Body of pancreas (tissue), 4 donors: Measurements from ENCODE around the gene SCGB1A1. TPM values are rescaled to one million over a fixed set of nuclear protein-coding genes. Genes with fewer than 3 reads are reported as not detected.

ENCODE experiments used
- ATAC-seq: fragments of 150-250 bp; one replicate; pipeline ENCODE4 v1.9.1; 2016
- DNase-seq, 4 donors: peaks; one replicate each; pipeline ENCODE4 v3.0.0-alpha.2; 2019
- H3K27ac ChIP-seq, 4 donors: fragments of 200-600 bp; sonication (generic); 1 replicate in 3 of 4; 2 replicates in 1 of 4; pipeline versions ENCODE4 v1.5.1 to v1.6.1; 2016 to 2019; ENCODE audit warnings: mild to moderate bottlenecking in 1 of 4, mixed read lengths in 1 of 4, moderate library complexity in 1 of 4
- H3K27me3 ChIP-seq, 2 donors: fragments of 200-600 bp; sonication (generic); one replicate each; pipeline ENCODE4 v1.6.0; 2016; ENCODE audit warnings: mild to moderate bottlenecking in 1 of 2
- H3K36me3 ChIP-seq, 2 donors: fragments of 200-600 bp; sonication (generic); replicated peaks in 1 of 2; 2 replicates each; pipeline ENCODE4 v1.5.1; 2016; ENCODE audit warnings: low read depth in 2 of 2; ENCODE audit not compliant: insufficient read depth in 1 of 2
- H3K4me1 ChIP-seq: fragments of 200-600 bp; sonication (generic); one replicate; pipeline ENCODE4 v1.6.0; 2016
- H3K4me3 ChIP-seq, 2 donors: fragments of 200-600 bp; sonication (generic); 1 replicate in 1 of 2; 2 replicates in 1 of 2; pipeline ENCODE4 v1.5.1; 2016 to 2019
- H3K9me3 ChIP-seq, 3 donors: fragments of 200-600 bp; sonication (generic); 1 replicate in 2 of 3; 2 replicates in 1 of 3; pipeline ENCODE4 v1.5.1; 2016
- POLR2A ChIP-seq, 3 donors: fragments of 450-650 bp; IDR thresholded peaks; one replicate each; pipeline ENCODE4 v1.6.1; 2016; ENCODE audit warnings: antibody characterized with exemption in 3 of 3, mild to moderate bottlenecking in 2 of 3
- WGBS, 2 donors: methylation state at CpG; one replicate each; pipeline ENCODE4 v1.1.5; 2017; 5-methylcytosine and 5-hydroxymethylcytosine counted together
- intact Hi-C: fragments of 100-400 bp; cut with DNase I; formaldehyde crosslinking; loops from one replicate; pipeline ENCODE4 v1.15.1; 2023
- total RNA-seq, 2 donors: library from RNA; depleted of rRNA; stranded (reverse); fragments of >200 nt; gene quantifications; one replicate each; pipeline ENCODE4 v1.1.0, GENCODE V29; 2016
- TF ChIP-seq, protein P1 (sequence below), 7 experiments: fragments of 450-650 bp in 4 of 7; fragments of 200-600 bp in 3 of 7; sonication (generic) in 3 of 7; IDR thresholded peaks; one replicate each; pipeline ENCODE4 v1.5.1; 2016 to 2019; ENCODE audit warnings: antibody characterized with exemption in 7 of 7

The SCGB1A1 gene
- total RNA-seq, 2 donors from 2014 or later: not detected

DNA sequence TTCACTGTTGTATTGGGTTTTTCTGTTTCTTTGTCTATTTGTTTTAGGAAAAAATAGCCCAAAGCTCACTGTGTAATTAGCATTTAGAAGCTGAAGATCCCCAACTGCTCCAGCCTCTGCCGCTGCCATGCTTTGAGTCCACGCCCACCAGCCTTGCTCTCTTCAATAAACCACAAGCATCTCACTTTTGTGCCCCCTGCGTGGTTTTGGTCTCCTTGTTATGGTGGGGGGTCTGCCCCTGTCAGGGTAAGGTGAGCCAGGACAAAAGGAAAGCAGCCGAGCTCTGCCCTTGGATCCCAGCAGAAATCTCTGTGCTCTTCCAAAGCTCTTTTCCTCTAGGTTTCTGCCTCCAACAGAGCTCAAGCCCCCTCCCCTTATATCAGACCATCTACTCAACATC, 4.2 kb downstream of the SCGB1A1 start:
- 69 to 70% methylated on average over 4 of the region's 4 CpGs for WGBS, 2 donors
- no peak for ATAC-seq
- Histone ChIP-seq H3K27ac (no peak overlapping the region), H3K4me1 (peaks cover 27% of the 10 kb centered on the region), H3K27me3 (no peaks in the 10 kb centered on the region), H3K4me3 (no peak overlapping the region), H3K9me3 (no peaks in the 10 kb centered on the region), H3K36me3 (no peaks in the 10 kb centered on the region)
- intact Hi-C loops: no loop called here
- DNase-seq: no peak
- TF ChIP-seq, protein P1, sequence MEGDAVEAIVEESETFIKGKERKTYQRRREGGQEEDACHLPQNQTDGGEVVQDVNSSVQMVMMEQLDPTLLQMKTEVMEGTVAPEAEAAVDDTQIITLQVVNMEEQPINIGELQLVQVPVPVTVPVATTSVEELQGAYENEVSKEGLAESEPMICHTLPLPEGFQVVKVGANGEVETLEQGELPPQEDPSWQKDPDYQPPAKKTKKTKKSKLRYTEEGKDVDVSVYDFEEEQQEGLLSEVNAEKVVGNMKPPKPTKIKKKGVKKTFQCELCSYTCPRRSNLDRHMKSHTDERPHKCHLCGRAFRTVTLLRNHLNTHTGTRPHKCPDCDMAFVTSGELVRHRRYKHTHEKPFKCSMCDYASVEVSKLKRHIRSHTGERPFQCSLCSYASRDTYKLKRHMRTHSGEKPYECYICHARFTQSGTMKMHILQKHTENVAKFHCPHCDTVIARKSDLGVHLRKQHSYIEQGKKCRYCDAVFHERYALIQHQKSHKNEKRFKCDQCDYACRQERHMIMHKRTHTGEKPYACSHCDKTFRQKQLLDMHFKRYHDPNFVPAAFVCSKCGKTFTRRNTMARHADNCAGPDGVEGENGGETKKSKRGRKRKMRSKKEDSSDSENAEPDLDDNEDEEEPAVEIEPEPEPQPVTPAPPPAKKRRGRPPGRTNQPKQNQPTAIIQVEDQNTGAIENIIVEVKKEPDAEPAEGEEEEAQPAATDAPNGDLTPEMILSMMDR (IDR thresholded peaks at IDR 0.05): no peak
- no peak for TF ChIP-seq POLR2A (IDR thresholded peaks at IDR 0.05)

DNA sequence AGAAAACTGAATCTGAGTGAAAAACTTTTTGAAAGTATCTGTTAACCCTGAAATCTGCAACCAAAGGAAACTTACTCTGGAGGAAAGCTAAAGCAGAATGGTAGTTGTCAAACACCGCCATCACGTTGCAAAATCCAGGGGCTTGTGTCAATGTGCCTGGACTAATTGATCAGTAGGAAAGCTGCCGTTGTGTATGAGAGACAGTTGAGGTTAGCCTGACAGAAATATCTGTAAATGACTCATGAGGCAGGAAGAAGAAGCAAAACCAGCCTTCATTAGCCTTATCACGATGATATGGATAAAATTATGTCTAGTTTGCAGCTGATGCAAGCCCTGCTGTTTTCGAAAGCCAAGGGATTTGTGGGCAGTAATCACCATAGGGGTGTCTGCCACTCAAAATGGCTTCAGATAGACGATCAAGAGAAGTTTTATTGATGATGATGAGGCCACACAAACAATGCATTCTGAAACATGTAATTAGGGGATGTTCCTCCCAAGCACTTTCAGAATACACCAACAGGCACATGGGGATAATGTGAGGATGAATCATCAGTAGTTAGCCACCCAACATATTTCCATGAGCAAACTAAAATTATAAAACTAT, 8.9 kb downstream of the SCGB1A1 start:
- ATAC-seq (no peak), DNase-seq (no peak)
- intact Hi-C loops: loop anchor here (5.0 kb wide), 1 partner anchor 115 kb away; no protein-coding TSS in a partner anchor
- H3K4me1 ChIP-seq: peaks cover 35% of the 10 kb centered on the region
- no peaks in the 10 kb centered on the region for H3K36me3 ChIP-seq
- peak overlapping the region in 3 of 4 donors; percentile 26 to 58 (median 41) for H3K27ac ChIP-seq
- H3K4me3 ChIP-seq: no peak overlapping the region
- no peak for TF ChIP-seq POLR2A (IDR thresholded peaks at IDR 0.05)
- TF ChIP-seq, protein P1 (IDR thresholded peaks at IDR 0.05): no peak
- 45% methylated on average over 6 of the region's 6 CpGs for WGBS, 2 donors
- no peaks in the 10 kb centered on the region for H3K9me3 ChIP-seq
- H3K27me3 ChIP-seq: no peaks in the 10 kb centered on the region

DNA sequence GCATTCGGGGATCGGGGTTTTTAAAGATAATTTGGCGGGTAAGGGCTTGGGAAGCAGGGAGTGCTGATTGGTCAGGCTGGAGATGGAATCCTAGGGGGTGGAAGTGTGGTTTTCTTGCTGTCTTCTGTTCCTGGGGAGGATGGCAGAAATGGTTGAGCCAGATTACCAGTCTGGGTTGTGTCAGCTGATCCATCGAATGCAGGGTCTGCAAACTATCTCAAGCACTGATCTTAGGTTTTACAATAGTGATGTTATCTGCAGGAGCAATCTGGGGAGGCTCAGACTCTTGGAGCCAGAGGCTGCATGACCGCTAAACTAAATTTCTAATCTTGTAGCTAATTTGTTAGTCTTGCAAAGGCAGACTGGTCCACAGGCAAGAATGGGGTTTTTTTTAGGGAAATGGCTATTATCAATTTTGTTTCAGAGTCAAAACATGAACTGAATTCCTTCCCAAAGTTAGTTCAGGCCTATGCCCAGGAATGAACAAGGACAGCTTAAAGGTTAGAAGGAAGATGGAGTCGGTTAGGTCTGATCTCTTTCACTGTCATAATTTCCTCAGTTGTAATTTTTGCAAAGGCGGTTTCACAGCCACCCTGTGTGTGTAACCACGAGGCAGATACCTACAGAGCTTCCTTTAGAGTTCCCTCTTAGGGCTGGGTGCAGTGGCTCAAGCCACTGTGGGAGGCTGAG, 10.2 kb downstream of the SCGB1A1 start:
- Histone ChIP-seq H3K4me3 (no peak overlapping the region), H3K27ac (no peak overlapping the region), H3K27me3 (no peaks in the 10 kb centered on the region), H3K9me3 (no peaks in the 10 kb centered on the region), H3K36me3 (no peaks in the 10 kb centered on the region), H3K4me1 (peaks cover 47% of the 10 kb centered on the region)
- TF ChIP-seq, protein P1 (IDR thresholded peaks at IDR 0.05): no peak
- no peak for TF ChIP-seq POLR2A (IDR thresholded peaks at IDR 0.05)
- DNase-seq (no peak), ATAC-seq (no peak)
- 61 to 73% methylated on average over 8 of the region's 8 CpGs for WGBS, 2 donors
- intact Hi-C loops: loop anchor here (5.0 kb wide), 1 partner anchor 113 kb away; no protein-coding TSS in a partner anchor

DNA sequence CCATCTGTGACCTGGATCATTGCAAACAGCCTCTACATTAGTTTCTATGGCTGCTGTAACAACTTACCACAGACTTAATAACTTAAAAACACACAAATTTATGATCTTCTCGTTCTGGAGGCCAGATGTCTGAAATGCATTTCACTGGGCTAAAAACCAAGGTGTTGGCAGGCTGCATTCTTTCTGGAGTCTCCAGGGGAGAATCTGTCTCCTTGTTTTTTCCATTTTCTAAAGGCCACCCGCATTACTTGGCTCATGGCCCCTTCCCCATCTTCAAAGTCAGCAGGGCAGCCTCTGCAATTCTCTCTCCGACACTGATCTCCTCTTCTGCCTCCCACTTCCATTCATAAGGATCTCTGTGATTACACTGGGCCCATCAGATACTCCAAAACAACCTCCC, 11.6 kb downstream of the SCGB1A1 start:
- H3K36me3 ChIP-seq: no peaks in the 10 kb centered on the region
- H3K4me3 ChIP-seq: no peak overlapping the region
- no peak for ATAC-seq
- intact Hi-C loops: no loop called here
- no peaks in the 10 kb centered on the region for H3K27me3 ChIP-seq
- H3K9me3 ChIP-seq: no peaks in the 10 kb centered on the region
- 69 to 76% methylated on average over 3 of the region's 3 CpGs for WGBS, 2 donors
- peaks cover 39% of the 10 kb centered on the region for H3K4me1 ChIP-seq
- DNase-seq: no peak
- H3K27ac ChIP-seq: no peak overlapping the region
- TF ChIP-seq, protein P1 (IDR thresholded peaks at IDR 0.05): no peak
- TF ChIP-seq POLR2A (IDR thresholded peaks at IDR 0.05): no peak
